ENCODE data around the gene MAP4K3.

Gene MAP4K3

GRCh38 chr2:39241588-39241987, 195.5 kb downstream of the MAP4K3 start:
- DNase-seq (ENCODE audit: low spot score in 2 of 2) = peak; percentile 35 to 81
- H3K4me1 ChIP-seq = peaks cover 16% of the 10 kb centered on the region
- H3K36me3 ChIP-seq (replicated peaks) = no peaks in the 10 kb centered on the region
- no peaks in the 10 kb centered on the region; the same call in 1 of the 2 replicates for H3K9me3 ChIP-seq
- in situ Hi-C loops (cut with MboI; ENCODE audit: low sequenced_read_pairs) = no loop called here
- no peak overlapping the region for H3K4me3 ChIP-seq
- H3K27me3 ChIP-seq (ENCODE audit: low read depth) = no peaks in the 10 kb centered on the region

GRCh38 chr2:39240758-39241157, 196.3 kb downstream of the MAP4K3 start:
- H3K36me3 ChIP-seq (replicated peaks) = no peaks in the 10 kb centered on the region
- no peaks in the 10 kb centered on the region for H3K27me3 ChIP-seq (ENCODE audit: low read depth)
- in situ Hi-C loops (cut with MboI; ENCODE audit: low sequenced_read_pairs) = no loop called here
- DNase-seq (ENCODE audit: low spot score in 2 of 2) = no peak
- H3K9me3 ChIP-seq = no peaks in the 10 kb centered on the region; the same call in 1 of the 2 replicates
- H3K4me1 ChIP-seq = peaks cover 16% of the 10 kb centered on the region
- no peak overlapping the region for H3K4me3 ChIP-seq

GRCh38 chr2:39234754-39235153, 202.3 kb downstream of the MAP4K3 start:
- peaks cover 21% of the 10 kb centered on the region for H3K4me1 ChIP-seq
- no peaks in the 10 kb centered on the region for H3K36me3 ChIP-seq (replicated peaks)
- H3K27me3 ChIP-seq (ENCODE audit: low read depth) = no peaks in the 10 kb centered on the region
- no peak overlapping the region for H3K4me3 ChIP-seq
- no peak for DNase-seq (ENCODE audit: low spot score in 2 of 2)
- in situ Hi-C loops (cut with MboI; ENCODE audit: low sequenced_read_pairs) = no loop called here
- H3K9me3 ChIP-seq = no peaks in the 10 kb centered on the region; the same call in 1 of the 2 replicates

GRCh38 chr2:39232141-39232540, 204.9 kb downstream of the MAP4K3 start:
- Histone ChIP-seq H3K36me3 (replicated peaks) (no peaks in the 10 kb centered on the region), H3K27me3 (ENCODE audit: low read depth) (no peaks in the 10 kb centered on the region), H3K4me1 (peaks cover 29% of the 10 kb centered on the region), H3K9me3 (no peaks in the 10 kb centered on the region; the same call in 1 of the 2 replicates), H3K4me3 (no peak overlapping the region)
- peak in 1 of 2 experiments; percentile 58 for DNase-seq (ENCODE audit: low spot score in 2 of 2)
- in situ Hi-C loops (cut with MboI; ENCODE audit: low sequenced_read_pairs) = no loop called here

- H3K36me3 ChIP-seq (replicated peaks) = no peaks in the 10 kb centered on the region
- in situ Hi-C loops (cut with MboI; ENCODE audit: low sequenced_read_pairs) = loop anchor here (5.0 kb wide), 1 partner anchor 281 kb away; no protein-coding TSS in a partner anchor
- no peaks in the 10 kb centered on the region for H3K9me3 ChIP-seq
- no peaks in the 10 kb centered on the region for H3K27me3 ChIP-seq (ENCODE audit: low read depth)
- no peak overlapping the region for H3K4me3 ChIP-seq
- no peak for DNase-seq (ENCODE audit: low spot score in 2 of 2)
- peaks cover 21% of the 10 kb centered on the region for H3K4me1 ChIP-seq
Observed at GRCh38 chr2:39228413-39229209, 208.5 kb downstream of the MAP4K3 start.

GRCh38 chr2:39227628-39228412, 209.3 kb downstream of the MAP4K3 start:
- no peak overlapping the region for H3K4me3 ChIP-seq
- in situ Hi-C loops (cut with MboI; ENCODE audit: low sequenced_read_pairs) = loop anchor here (5.0 kb wide), 1 partner anchor 281 kb away; no protein-coding TSS in a partner anchor
- no peaks in the 10 kb centered on the region for H3K9me3 ChIP-seq
- peaks cover 21% of the 10 kb centered on the region for H3K4me1 ChIP-seq
- DNase-seq (ENCODE audit: low spot score in 2 of 2) = peak; percentile 73 to 87
- no peaks in the 10 kb centered on the region for H3K36me3 ChIP-seq (replicated peaks)
- H3K27me3 ChIP-seq (ENCODE audit: low read depth) = no peaks in the 10 kb centered on the region

GRCh38 chr2:39225567-39225966, 211.5 kb downstream of the MAP4K3 start:
- no peak overlapping the region for H3K4me3 ChIP-seq
- no peaks in the 10 kb centered on the region for H3K27me3 ChIP-seq (ENCODE audit: low read depth)
- H3K9me3 ChIP-seq = no peaks in the 10 kb centered on the region
- peaks cover 9% of the 10 kb centered on the region for H3K4me1 ChIP-seq
- in situ Hi-C loops (cut with MboI; ENCODE audit: low sequenced_read_pairs) = loop anchor here (5.0 kb wide), 1 partner anchor 278 kb away; no protein-coding TSS in a partner anchor
- no peaks in the 10 kb centered on the region for H3K36me3 ChIP-seq (replicated peaks)
- DNase-seq (ENCODE audit: low spot score in 2 of 2) = no peak

GRCh38 chr2:39223909-39224308, 213.2 kb downstream of the MAP4K3 start:
- no peak overlapping the region for H3K4me3 ChIP-seq
- no peaks in the 10 kb centered on the region for H3K36me3 ChIP-seq (replicated peaks)
- in situ Hi-C loops (cut with MboI; ENCODE audit: low sequenced_read_pairs) = loop anchor here (5.0 kb wide), 1 partner anchor 162 kb away; no protein-coding TSS in a partner anchor
- no peaks in the 10 kb centered on the region for H3K27me3 ChIP-seq (ENCODE audit: low read depth)
- no peaks in the 10 kb centered on the region for H3K9me3 ChIP-seq
- H3K4me1 ChIP-seq = peaks cover 6% of the 10 kb centered on the region
- DNase-seq (ENCODE audit: low spot score in 2 of 2) = no peak

- in situ Hi-C loops (cut with MboI; ENCODE audit: low sequenced_read_pairs) = loop anchor here (5.0 kb wide), 1 partner anchor 159 kb away; no protein-coding TSS in a partner anchor
- Histone ChIP-seq H3K4me1 (no peaks in the 10 kb centered on the region), H3K4me3 (no peak overlapping the region), H3K36me3 (replicated peaks) (no peaks in the 10 kb centered on the region), H3K9me3 (no peaks in the 10 kb centered on the region), H3K27me3 (ENCODE audit: low read depth) (no peaks in the 10 kb centered on the region)
- DNase-seq (ENCODE audit: low spot score in 2 of 2) = no peak
Observed at GRCh38 chr2:39221459-39221858, 215.6 kb downstream of the MAP4K3 start.

- in situ Hi-C loops (cut with MboI; ENCODE audit: low sequenced_read_pairs) = loop anchor here (5.0 kb wide), 1 partner anchor 158 kb away; no protein-coding TSS in a partner anchor
- no peaks in the 10 kb centered on the region for H3K4me1 ChIP-seq
- H3K9me3 ChIP-seq = no peaks in the 10 kb centered on the region
- DNase-seq (ENCODE audit: low spot score in 2 of 2) = no peak
- no peaks in the 10 kb centered on the region for H3K36me3 ChIP-seq (replicated peaks)
- no peaks in the 10 kb centered on the region for H3K27me3 ChIP-seq (ENCODE audit: low read depth)
- no peak overlapping the region for H3K4me3 ChIP-seq
Observed at GRCh38 chr2:39220136-39220535, 216.9 kb downstream of the MAP4K3 start.

- Histone ChIP-seq H3K4me1 (no peaks in the 10 kb centered on the region), H3K9me3 (no peaks in the 10 kb centered on the region)
- in situ Hi-C loops (cut with MboI; ENCODE audit: low sequenced_read_pairs) = no loop called here
Observed at GRCh38 chr2:39218391-39218790, 218.7 kb downstream of the MAP4K3 start.

GRCh38 chr2:39217192-39217550, 219.9 kb downstream of the MAP4K3 start:
- no peak for DNase-seq (ENCODE audit: low spot score in 2 of 2)
- H3K27me3 ChIP-seq (ENCODE audit: low read depth) = no peaks in the 10 kb centered on the region
- H3K4me3 ChIP-seq = no peak overlapping the region
- in situ Hi-C loops (cut with MboI; ENCODE audit: low sequenced_read_pairs) = no loop called here
- no peaks in the 10 kb centered on the region for H3K4me1 ChIP-seq
- H3K9me3 ChIP-seq = no peaks in the 10 kb centered on the region
- H3K36me3 ChIP-seq (replicated peaks) = no peaks in the 10 kb centered on the region

More at GRCh38 chr2:39218391-39218790, 218.7 kb downstream of the MAP4K3 start:
- H3K27me3 ChIP-seq (ENCODE audit: low read depth) = no peaks in the 10 kb centered on the region
- no peaks in the 10 kb centered on the region for H3K36me3 ChIP-seq (replicated peaks)
- DNase-seq (ENCODE audit: low spot score in 2 of 2) = no peak
- H3K4me3 ChIP-seq = no peak overlapping the region

- Histone ChIP-seq H3K36me3 (replicated peaks) (no peaks in the 10 kb centered on the region), H3K4me1 (no peaks in the 10 kb centered on the region), H3K9me3 (no peaks in the 10 kb centered on the region), H3K4me3 (no peak overlapping the region), H3K27me3 (ENCODE audit: low read depth) (no peaks in the 10 kb centered on the region)
- no peak for DNase-seq (ENCODE audit: low spot score in 2 of 2)
- in situ Hi-C loops (cut with MboI; ENCODE audit: low sequenced_read_pairs) = no loop called here
Observed at GRCh38 chr2:39216346-39217191, 220.5 kb downstream of the MAP4K3 start.

All from HAP-1 (cell line).